GM19395 (cell line): ENCODE measurements around the gene NTMT2.
"Not testable (repeated sequence)": the region's sequence is repeated elsewhere in the genome, so short reads cannot be mapped to it uniquely, and the experiment has no call there.

Experiments used
- ATAC-seq: cut with Tn5 transposase; IDR thresholded peaks from one replicate; pipeline ENCODE4 v1.9.1; 2021; ENCODE audit warnings: mild to moderate bottlenecking, moderate library complexity; ENCODE audit not compliant: unreplicated experiment

Gene NTMT2

DNA sequence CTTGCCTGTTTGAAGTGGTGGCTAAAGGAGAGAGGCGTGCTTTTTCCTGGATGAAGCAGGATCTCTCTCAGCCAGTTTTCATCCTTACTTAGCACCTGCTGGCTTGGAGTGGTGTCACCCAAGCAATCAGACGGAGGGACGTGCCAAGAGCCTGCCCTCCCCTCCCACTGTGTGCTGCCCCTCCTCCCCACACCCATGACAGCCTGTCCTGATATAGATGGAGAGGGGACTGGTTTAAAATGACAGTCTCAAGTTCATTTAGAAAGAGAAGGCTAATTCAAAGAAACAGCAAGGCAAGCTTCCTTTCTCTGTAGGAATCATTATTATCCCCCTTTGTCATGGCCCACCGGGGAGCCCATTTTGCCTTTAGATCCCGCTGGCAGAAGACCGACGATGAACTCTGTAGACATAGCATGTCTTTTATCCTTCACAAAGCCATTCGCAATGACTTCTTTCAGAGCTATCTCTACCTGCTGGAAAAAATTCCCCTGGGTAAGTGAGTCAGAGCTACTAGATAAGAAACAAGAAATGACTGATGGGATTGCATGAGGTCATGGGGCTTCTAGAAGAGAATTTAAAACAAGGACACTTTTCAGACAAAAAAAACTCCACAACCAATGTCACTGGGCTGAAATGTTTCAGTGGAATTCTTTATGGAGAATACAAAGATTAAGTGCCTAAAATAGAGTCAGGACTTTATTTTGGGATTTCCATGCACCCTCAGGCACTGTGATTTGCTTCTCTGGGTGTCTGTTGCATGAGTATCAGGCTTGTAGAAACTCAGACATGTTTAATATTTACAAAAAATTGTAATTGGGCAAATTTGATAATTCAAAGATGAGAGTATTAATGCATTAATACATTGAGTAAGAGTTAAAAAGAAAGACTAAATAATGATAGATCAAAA is at the start of gene NTMT2:
Gene NTMT2, plus strand, starts transcription at position 190 of the 907 bp plus-strand sequence. Its CDS starts 149 bp downstream, at position 339.
- ATAC-seq, result no peak

DNA sequence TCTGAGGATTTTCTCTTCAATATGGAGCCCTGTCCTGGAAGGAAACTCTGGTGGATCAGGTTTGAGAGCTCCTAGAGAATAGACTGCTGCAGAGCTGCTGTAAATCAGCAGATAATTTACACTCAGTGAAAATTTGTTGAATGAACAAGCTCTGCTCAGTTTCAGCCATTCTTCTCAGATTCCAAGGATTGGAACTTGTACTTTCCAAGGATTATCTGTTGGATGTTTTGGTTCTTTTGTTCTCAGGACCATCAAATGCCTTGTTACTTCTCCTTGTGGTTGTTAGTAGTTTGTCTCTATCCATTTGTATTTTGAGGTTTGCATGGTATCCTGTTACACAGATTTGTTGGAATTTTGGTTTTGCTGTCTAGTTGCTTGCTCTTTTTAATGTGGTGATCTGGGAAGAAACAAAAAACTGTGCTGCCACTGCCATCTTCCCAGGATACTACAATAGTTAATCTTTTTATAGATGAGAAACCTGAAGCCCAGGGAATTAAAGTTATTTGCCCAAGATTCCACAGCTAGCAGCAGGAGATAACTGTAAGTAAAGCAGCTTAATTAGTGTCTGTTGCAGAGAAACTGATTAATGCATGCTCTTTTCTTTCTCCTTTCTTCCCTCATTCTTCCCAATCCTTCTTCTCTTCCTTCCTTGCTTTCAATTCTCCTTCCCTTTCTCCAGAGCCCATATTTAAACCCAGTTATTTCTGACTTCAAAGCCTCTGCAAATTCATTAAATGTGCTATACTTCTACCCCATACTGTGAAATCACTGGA is 49.6 kb upstream of the NTMT2 start:
- ATAC-seq, result no peak

DNA sequence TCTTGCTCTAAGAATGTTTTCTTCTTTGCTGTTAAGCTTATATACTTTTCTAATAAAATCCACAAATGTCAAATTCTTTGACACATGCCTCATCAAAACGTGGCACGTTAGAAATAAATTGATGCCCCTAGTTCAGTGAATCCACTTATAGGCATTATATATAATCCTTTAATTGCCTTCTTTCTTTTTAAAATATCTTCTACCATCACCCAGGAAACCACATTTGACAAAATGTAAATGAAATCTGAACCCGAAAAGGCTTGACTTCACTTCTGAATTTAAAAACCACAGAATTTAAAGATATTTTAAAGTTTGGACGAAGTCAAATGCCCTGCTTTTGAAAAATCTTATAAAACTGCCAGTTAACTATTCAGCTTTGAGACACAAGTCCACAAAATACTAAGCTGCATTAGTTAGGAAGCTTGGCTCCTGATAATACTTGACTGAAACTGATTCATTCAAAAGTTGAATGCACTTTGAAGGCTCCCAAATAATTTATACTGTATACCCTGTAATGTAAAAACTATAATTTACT is 48.9 kb upstream of the NTMT2 start:
- no peak for ATAC-seq

DNA sequence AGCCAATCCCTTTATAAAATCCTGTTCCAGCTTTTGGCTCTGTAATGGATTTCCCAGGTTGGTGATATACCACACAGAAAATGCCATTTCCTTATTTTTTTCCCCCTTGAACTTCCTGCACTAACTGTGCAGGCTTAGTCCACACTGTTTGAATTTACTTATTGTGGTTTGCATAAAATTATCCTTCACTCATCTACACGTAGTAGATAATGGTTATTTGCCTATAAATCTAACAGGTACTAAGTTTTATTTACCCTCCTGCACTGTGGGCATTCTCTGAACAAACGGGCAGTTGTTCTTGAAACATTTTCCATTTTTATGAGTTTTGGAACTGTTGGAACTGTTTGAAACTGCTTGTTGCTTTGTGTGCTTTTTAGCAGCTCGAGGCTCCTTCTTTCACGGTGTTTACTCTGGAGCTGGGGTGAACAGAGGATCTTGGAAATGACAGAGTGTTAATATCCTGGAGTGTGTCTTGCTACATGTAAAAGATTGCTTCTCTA is 48.3 kb upstream of the NTMT2 start:
- ATAC-seq, result no peak

DNA sequence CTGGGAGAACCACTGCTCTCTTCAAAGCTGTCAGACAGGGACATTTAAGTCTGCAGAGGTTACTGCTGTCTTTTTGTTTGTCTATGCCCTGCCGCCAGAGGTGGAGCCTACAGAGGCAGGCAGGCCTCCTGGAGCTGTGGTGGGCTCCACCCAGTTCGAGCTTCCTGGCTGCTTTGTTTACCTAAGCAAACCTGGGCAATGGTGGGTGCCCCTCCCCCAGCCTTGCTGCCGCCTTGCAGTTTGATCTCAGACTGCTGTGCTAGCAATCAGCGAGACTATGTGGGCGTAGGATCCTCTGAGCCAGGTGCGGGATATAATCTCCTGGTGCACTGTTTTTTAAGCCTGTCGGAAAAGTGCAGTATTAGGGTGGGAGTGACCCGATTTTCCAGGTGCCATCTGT is 32.6 kb upstream of the NTMT2 start:
- ATAC-seq, result not testable (repeated sequence)

DNA sequence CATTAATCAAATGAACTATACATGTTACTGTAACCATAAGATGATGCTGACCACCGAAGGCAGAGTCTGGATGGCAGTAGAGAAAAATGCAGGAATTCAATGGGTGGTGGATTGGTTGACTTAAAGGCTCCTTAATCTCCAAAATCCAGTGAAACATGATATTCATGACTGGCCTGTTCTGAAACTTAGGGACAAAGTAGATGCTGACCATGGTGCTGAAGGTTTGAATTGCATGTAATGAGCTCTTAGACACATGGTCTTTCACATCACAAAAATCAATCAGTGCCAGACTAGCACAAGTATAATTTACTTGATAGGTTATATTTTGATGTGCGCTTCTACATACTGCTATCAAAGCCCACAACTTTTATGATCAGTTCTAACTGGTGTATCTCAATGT is 30.9 kb upstream of the NTMT2 start:
- no peak for ATAC-seq

DNA sequence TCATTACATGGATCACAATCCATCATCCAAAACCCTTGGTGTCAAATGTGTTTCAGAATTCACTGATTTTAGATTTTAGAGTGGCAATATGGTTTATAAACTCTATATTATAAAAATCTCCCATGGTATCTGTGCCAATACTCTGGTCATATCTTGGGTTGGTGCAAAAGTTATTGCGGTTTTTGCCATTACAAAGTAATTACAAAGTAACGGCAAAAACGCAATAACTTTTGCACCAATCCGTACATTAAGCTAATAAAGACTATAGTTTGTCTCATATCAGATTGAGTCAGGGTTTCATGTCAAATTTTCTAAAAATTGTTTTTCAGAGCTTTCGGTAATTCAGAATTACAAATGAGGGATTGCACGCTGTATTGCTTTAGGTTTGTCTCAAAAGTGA is 23.4 kb upstream of the NTMT2 start:
- ATAC-seq, result no peak

DNA sequence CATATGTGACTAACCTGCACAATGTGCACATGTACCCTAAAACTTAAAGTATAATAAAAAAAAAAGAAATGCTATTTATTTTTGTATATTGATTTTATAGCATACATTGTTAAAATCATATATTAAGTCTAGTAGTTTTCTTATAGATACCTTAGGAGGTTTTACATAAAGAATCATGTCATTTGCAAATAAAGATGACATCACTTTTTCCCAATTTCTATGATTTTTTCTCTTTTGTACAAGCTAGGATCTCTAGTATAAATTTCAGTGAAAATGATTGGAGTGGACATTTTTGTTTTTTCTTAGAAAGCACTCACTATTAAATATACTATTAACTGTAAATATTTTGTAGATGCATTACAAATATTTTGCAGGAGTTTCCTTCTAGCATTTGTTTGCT is 20.5 kb upstream of the NTMT2 start:
- no peak for ATAC-seq

DNA sequence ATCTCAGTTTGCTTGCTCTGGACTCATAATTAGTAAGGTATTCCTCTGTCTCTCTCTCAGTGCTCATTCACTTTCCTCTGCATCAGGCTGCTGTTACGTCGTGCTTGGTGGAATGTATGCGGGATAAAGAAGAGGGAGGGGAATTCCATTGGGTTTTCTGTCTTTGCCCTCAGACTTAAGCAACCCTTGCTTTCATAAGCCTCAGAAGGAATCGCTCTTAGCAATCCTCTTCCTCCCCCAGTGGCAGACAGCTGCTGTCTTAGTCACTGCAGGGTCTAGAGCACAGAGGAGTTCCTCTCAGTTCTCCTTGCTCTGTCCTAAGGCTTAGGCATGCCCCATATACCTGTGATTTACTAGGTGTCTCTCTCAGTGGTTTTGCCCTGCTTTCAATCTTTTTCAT is 19.1 kb upstream of the NTMT2 start:
- peak; percentile 99 for ATAC-seq

DNA sequence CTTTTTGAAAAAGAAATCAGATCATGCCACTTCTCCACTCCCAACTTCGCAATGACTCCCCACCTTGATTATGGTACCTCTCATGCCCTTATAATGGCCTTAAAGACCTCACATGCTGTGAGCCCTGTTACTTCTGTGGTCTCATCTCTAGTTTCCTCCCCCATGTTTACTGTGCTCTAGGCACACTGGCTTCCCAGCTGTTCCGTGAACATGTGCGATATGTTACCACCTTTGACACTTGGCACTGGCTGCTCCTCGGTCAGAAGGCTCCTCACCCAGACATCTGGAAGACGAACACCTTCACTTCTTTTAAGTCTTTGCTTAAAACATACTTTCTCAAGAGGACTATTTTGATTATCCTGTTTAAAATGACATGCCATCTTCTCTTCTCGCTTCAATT is 14.3 kb upstream of the NTMT2 start:
- no peak for ATAC-seq

DNA sequence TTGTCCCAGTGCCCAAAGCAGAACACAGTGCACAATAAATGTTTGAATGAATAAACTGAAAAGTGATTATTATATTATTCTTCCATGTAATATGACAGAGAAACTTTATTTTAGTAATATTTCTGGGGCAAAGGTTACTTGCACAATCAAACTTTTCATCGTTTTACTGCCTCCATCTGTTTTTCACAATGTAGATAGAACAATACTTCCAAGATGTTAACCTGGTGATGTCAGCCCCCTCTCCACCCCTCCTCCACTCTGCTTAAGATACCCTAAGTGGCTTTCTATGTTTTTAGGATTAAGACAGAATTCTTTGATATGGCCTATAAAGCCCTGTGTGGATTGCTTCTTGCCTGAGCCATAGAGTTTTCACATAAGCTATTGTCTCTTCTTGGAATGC is 13.8 kb upstream of the NTMT2 start:
- no peak for ATAC-seq

DNA sequence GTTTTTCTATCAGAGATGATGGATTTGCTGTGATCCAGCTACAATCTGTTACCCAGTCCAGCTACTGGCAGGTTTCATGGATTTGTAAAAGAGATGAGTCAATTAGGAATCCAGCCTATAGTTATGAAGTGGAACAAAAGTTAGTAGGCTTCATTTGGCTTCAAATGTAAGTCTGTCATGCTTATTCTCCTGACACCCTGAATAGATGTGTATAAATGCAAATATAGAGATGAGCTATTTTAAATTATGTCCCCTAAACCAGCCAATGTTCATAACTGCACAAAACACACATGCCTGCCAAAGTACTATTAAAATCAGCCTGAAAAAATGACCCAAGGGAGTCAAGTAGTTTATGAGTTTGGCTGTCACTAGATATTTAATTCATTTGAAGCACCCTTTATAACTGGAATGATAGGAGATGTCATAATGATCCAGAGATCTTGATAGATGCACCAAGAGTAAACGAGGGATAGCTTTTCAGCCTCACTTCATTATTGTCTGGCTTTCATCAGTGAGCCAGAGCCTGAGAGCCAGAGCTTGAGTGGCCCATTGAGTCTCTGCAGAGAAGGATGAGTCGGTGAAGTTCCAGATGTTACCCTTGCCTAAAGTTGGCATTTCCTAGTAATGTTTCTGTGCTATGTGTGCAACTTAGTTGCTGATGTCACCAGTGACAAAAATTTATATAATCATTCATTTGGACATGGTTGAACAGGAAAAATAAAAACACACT is 11.8 kb upstream of the NTMT2 start:
- no peak for ATAC-seq

DNA sequence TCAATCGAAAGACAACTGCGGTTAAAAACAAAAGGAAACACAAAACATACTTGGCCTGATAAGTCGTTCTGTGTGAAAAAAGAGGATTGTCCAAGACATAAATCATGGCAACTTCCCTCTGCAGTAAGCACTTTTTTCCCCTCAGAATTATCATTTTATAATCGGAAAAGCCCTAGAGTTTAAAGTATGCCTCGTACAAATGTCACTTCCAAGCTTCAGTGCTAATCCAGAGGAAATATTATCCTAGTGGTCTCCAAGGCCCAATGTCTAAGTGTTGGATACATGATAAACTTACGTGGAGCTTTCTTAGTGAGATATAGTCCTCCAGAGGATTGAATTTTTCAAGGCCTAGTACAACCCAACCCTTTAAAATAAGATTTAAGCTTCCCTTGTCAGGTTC is 11.2 kb upstream of the NTMT2 start:
- no peak for ATAC-seq

DNA sequence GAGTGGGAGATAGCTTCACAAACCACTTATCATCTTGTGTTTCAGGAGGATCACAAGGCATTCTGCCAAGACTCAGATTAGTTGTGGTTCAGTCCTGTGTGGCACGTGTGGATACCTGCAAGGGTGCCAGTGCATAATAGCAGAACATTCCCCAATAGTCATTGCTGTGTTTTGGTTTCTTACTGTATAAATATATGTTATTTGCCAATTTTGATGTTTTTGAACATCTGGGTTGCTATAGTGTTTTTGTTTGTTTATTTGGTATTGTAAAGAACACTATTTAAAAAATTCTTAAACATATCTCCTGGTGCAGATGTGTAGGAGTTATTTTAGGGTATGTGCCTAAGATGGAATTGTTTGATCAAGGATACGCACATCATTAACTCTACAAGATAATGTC is 5.4 kb upstream of the NTMT2 start:
- ATAC-seq, result no peak

DNA sequence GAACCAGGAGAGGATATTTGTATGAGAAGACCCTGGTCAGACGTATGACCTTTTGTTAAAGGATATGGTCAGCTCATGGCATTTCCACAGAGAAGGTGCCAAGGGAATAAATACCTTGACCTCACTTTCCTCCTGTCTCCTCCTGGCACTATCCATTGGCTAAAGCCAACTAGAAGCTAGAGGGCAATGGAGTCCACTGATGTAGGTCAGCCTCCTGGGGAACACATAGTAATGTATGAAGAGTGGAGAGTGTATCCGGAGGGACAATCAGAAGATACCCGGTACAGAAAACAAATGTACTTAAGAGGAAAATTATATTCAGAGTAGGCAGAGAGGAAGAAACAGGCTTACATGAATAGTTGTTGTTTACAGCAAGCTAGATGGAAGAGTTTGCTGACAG is 698 bp upstream of the NTMT2 start:
- no peak for ATAC-seq

DNA sequence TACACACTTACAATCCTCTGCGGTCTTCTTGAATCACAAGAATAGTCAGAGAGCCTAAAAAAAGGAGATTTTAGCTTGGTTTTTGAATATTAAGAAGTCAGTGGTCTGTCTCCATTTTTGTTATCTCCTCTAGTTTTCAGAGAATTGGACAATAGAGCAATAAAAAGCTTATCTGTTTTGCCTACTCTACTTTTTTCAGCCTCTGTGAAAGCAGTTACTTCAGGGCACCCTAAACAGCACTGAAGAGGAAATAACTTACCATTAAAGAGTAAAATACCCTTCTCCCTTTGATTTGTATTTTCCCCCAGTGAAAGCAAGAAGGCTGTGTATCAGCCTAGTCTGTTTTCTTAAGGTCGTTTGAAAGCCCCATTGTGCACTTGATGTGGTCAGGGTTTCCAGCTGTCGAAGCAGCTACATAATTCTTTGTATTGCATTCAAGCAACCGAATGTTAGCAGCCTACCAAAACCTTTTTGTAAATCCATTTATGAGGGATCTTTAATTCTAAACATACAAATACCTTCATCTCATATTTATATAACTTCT is 1.0 kb downstream of the NTMT2 start:
- no peak for ATAC-seq

DNA sequence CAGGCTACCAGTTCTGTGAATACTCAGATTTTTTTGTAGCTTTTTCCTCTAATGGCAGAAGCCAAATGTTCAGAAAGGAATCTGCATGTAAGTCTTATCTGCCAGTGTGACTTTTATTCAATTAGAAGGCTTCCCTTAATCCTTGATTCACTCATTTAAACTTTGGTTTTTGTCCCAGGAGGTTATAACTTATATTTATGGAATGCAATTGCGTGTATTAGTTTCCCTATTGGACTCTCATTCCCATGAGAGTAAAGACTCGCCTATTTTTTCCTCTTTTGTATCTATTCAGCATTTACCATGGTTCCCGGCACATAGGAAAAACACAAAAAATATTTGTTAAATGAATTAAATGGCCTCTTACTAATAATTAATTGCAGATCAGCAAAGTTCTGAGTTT is 3.5 kb downstream of the NTMT2 start:
- no peak for ATAC-seq

DNA sequence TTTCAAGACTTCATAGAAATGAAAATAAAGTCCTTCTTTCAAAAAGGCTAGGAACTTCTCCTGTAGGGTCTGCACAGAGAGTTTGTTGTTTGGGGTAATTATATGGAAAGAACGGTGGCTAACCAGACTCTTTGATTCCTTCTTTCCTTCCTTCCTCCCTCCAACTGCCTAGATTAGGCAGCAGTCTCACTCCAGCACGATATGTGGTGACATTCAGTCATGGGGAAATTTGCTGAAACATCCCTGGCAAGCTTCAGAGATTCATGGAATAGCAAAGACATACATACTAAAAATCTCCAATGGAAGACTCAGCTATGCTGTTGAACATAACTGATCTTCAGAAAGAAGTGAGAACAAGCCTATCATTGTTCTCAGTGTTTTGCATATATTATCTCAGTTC is 4.3 kb downstream of the NTMT2 start:
- no peak for ATAC-seq

DNA sequence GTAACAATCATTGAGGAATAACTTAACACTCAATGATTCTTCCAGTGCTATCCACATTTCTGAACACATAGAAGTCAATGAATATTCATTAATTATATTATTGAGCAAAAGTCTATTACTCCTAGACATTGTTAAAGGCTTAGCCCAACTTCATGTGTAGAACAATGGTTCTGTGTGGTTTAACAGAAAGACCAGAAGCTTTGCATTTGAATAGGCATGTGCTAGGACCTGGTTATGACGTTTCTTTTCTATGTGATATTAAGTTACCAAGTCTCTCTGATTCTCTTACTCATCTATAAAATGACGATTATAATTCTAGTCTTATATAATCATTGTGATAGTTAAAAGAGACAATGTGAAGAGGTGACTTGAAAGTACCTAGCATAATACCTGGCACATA is 5.2 kb downstream of the NTMT2 start:
- ATAC-seq, result no peak

DNA sequence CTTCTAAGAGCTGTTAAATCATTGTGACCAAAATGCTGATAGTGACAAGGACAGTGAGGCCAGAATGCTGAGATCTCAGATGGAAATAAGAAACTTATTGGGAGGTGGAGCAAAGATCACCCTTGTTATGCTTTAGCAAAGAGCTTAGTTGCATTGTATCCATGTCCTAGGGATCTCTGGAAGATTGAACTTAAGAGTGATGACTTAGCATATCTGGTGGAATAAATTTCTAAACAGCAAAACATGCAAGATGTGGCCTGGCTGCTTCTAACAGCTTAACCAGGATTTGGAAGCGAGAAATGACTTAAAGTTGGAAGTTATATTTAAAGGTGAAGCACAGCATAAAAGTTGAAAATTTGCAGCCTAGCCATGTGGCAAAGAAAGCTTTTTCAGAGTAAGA is 7.7 kb downstream of the NTMT2 start:
- ATAC-seq, result no peak

DNA sequence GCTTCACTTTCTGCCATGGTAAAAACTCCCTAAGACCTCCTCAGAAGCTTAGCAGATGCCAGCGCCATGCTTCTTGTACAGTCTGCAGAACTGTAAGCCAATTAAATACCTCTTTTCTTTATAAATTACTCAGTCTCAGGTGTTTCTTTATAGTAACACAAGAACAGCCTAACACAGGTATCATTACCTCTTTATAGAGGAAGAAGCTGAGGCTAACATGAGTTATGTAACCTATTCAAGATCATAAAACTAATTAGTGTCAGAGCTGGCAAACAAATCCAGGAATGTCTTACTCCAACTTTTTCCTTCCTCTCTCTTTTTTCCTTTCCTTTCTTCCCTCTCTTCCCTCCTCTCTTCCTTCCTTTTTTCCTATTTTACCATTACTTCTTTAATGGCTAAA is 9.3 kb downstream of the NTMT2 start:
- no peak for ATAC-seq
